GM23338 (cell line): ENCODE measurements around the gene PHF21A. TPM values are rescaled to one million over a fixed set of nuclear protein-coding genes. Genes with fewer than 3 reads are reported as not detected.

Source experiments
- ATAC-seq: fragments of 200-7000 bp; cut with Tn5 transposase; 3 replicates; pipeline ENCODE4 v1.9.1; 2020
- DNase-seq: peaks from one replicate; pipeline ENCODE4 v3.0.0-alpha.2; 2015; ENCODE audit warnings: low spot score
- H2AFZ ChIP-seq: fragments of 200-600 bp; sonication (generic); 2 replicates; pipeline ENCODE4 v1.8.0; 2016; ENCODE audit warnings: antibody characterized with exemption, mild to moderate bottlenecking, moderate library complexity
- H3F3A ChIP-seq: fragments of 200-600 bp; sonication (generic); replicated peaks from 2 replicates; pipeline ENCODE4 v1.8.0; 2017; ENCODE audit warnings: antibody characterized with exemption, mixed run types, low read depth
- H3K27ac ChIP-seq: fragments of 200-600 bp; sonication (generic); 2 replicates; pipeline ENCODE4 v1.6.1; 2016; ENCODE audit warnings: low read depth
- H3K27me3 ChIP-seq: fragments of 200-600 bp; sonication (generic); 2 replicates; pipeline ENCODE4 v1.8.0; 2016; ENCODE audit warnings: mild to moderate bottlenecking, mixed run types, moderate library complexity; ENCODE audit not compliant: insufficient read depth
- H3K36me3 ChIP-seq: fragments of 200-600 bp; sonication (generic); 2 replicates; pipeline ENCODE4 v1.8.0; 2016; ENCODE audit warnings: mild to moderate bottlenecking; ENCODE audit not compliant: insufficient read depth
- H3K4me1 ChIP-seq: fragments of 200-600 bp; sonication (generic); 2 replicates; pipeline ENCODE4 v1.8.0; 2016; ENCODE audit warnings: mild to moderate bottlenecking, moderate library complexity; ENCODE audit not compliant: insufficient read depth
- H3K4me2 ChIP-seq: fragments of 200-600 bp; sonication (generic); 2 replicates; pipeline ENCODE4 v1.7.1; 2017; ENCODE audit warnings: mixed run types
- H3K4me3 ChIP-seq: fragments of 200-600 bp; sonication (generic); 2 replicates; pipeline ENCODE4 v1.6.1; 2016; ENCODE audit warnings: mixed run types
- H3K79me2 ChIP-seq: fragments of 200-600 bp; sonication (generic); replicated peaks from 2 replicates; pipeline ENCODE4 v1.8.0; 2017; ENCODE audit warnings: mild to moderate bottlenecking; ENCODE audit not compliant: insufficient read depth
- H3K9me2 ChIP-seq: fragments of 200-600 bp; sonication (generic); 2 replicates; pipeline ENCODE4 v1.8.0; 2017; ENCODE audit not compliant: insufficient read depth
- H4K20me1 ChIP-seq: fragments of 200-600 bp; sonication (generic); replicated peaks from 2 replicates; pipeline ENCODE4 v1.8.0; 2017; ENCODE audit warnings: mild to moderate bottlenecking; ENCODE audit not compliant: insufficient read depth
- H3K27ac Mint-ChIP-seq: 2 replicates; pipeline ENCODE4 v1.8.0; 2020; ENCODE audit warnings: inconsistent platforms, mild to moderate bottlenecking, moderate library complexity, mixed read lengths
- H3K27me3 Mint-ChIP-seq: 3 replicates; pipeline ENCODE4 v1.8.0; 2022; ENCODE audit warnings: low read depth, mild to moderate bottlenecking, moderate library complexity, mixed read lengths, inconsistent platforms; ENCODE audit not compliant: insufficient read depth, poor library complexity
- H3K36me3 Mint-ChIP-seq: 3 replicates; pipeline ENCODE4 v1.8.0; 2021; ENCODE audit warnings: low read depth, mild to moderate bottlenecking, inconsistent platforms, moderate library complexity, mixed read lengths
- H3K4me1 Mint-ChIP-seq: 3 replicates; pipeline ENCODE4 v1.8.0; 2020; ENCODE audit warnings: mild to moderate bottlenecking, inconsistent platforms, mixed read lengths
- H3K4me3 Mint-ChIP-seq: 3 replicates; pipeline ENCODE4 v1.8.0; 2021; ENCODE audit warnings: moderate library complexity, mild to moderate bottlenecking, inconsistent platforms, mixed read lengths
- H3K9me3 Mint-ChIP-seq: 3 replicates; pipeline ENCODE4 v1.8.0; 2020; ENCODE audit warnings: moderate library complexity, mild to moderate bottlenecking, inconsistent platforms, mixed read lengths
- CREB1 ChIP-seq: fragments of 250-450 bp; sonication (Bioruptor Pico); IDR thresholded peaks from 2 replicates; pipeline ENCODE4 v1.5.0; 2020; ENCODE audit warnings: low read depth, mild to moderate bottlenecking, moderate library complexity
- ETS1 ChIP-seq: IDR thresholded peaks from 2 replicates; pipeline ENCODE4 v1.6.1; 2016; ENCODE audit warnings: antibody characterized with exemption
- EZH2 ChIP-seq: fragments of 200-600 bp; sonication (generic); IDR thresholded peaks from one replicate; pipeline ENCODE4 v1.8.0; 2017; ENCODE audit warnings: antibody characterized with exemption, mild to moderate bottlenecking, low read depth; ENCODE audit not compliant: unreplicated experiment
- EZH2phosphoT487 ChIP-seq: fragments of 200-600 bp; sonication (generic); IDR thresholded peaks from one replicate; pipeline ENCODE4 v1.8.1; 2018; ENCODE audit warnings: antibody characterized with exemption; ENCODE audit not compliant: unreplicated experiment
- JUNB ChIP-seq: IDR thresholded peaks from one replicate; pipeline ENCODE4 v1.6.1; 2016; ENCODE audit warnings: antibody characterized with exemption; ENCODE audit not compliant: unreplicated experiment
- NANOG ChIP-seq: IDR thresholded peaks from 2 replicates; pipeline ENCODE4 v1.6.1; 2016; ENCODE audit warnings: antibody characterized with exemption, borderline replicate concordance
- POLR2AphosphoS5 ChIP-seq: IDR thresholded peaks from 2 replicates; pipeline ENCODE4 v1.6.1; 2016; ENCODE audit warnings: antibody characterized with exemption, low read depth
- REST ChIP-seq: IDR thresholded peaks from one replicate; pipeline ENCODE4 v1.6.1; 2018; ENCODE audit warnings: antibody characterized with exemption; ENCODE audit not compliant: unreplicated experiment
- ZNF114 ChIP-seq: fragments of 250-450 bp; sonication (Bioruptor Pico); IDR thresholded peaks from 2 replicates; pipeline ENCODE4 v1.5.0; 2020; ENCODE audit warnings: mild to moderate bottlenecking, moderate library complexity
- ZNF462 ChIP-seq: fragments of 250-450 bp; sonication (Bioruptor Pico); IDR thresholded peaks from 2 replicates; pipeline ENCODE4 v1.5.0; 2020; ENCODE audit warnings: mild to moderate bottlenecking, moderate library complexity
- polyA plus RNA-seq: library from polyadenylated mRNA; unstranded; fragments of >200 nt; fragmentation: Nextera tagmentation; extraction: Ambion mirVana; gene quantifications from 2 replicates; pipeline ENCODE4 v1.2.1, GENCODE V29; 2016
- total RNA-seq: library from RNA; depleted of rRNA; stranded (reverse); fragments of >200 nt; shearing (Covaris generic); gene quantifications from 2 replicates; pipeline ENCODE4 v1.2.3, GENCODE V29; 2014

Gene PHF21A
- total and polyA plus RNA-seq, 2 experiments from 2014 or later: 21.7 to 23.6 TPM

- Histone ChIP-seq H3K27ac (no peak overlapping the region), H3K4me1 (peaks cover 12% of the 10 kb centered on the region), H3K27me3 (no peaks in the 10 kb centered on the region), H3K4me2 (no peak overlapping the region), H3K79me2 (peaks cover 9% of the 10 kb centered on the region; the same call in 1 of the 2 replicates), H3K4me3 (no peak overlapping the region), H3K36me3 (no peaks in the 10 kb centered on the region), H4K20me1 (peaks cover 10% of the 10 kb centered on the region), H3K9me2 (no peaks in the 10 kb centered on the region), H3F3A (no peaks in the 10 kb centered on the region), H2AFZ (no peak overlapping the region)
- no peaks in the 10 kb centered on the region; the same call in 2 of the 3 replicates for H3K36me3 Mint-ChIP-seq
- H3K4me1 Mint-ChIP-seq: peaks cover 14% of the 10 kb centered on the region
- peaks cover 6% of the 10 kb centered on the region for H3K27me3 Mint-ChIP-seq
- DNase-seq (no peak), ATAC-seq (no peak)
- TF ChIP-seq ETS1: no peak
- TF ChIP-seq REST: no peak
- TF ChIP-seq POLR2AphosphoS5: no peak
- H3K4me3 Mint-ChIP-seq: no peak overlapping the region
- H3K9me3 Mint-ChIP-seq: no peaks in the 10 kb centered on the region
- H3K27ac Mint-ChIP-seq: no peak overlapping the region
These were observed 233.7 kb downstream of the PHF21A start for GRCh38 chr11:45887587-45887986.

GRCh38 chr11:45886816-45887520, 234.3 kb downstream of the PHF21A start:
- Mint-ChIP-seq H3K36me3 (no peaks in the 10 kb centered on the region; the same call in 2 of the 3 replicates), H3K27ac (no peak overlapping the region)
- peak overlapping the region; percentile 97 for H3K4me2 ChIP-seq
- TF ChIP-seq CREB1 (CRISPR knock-in tag) (no peak), EZH2phosphoT487 (no peak), ZNF114 (CRISPR knock-in tag) (no peak), POLR2AphosphoS5 (no peak), EZH2 (no peak), ZNF462 (CRISPR knock-in tag) (no peak), JUNB (no peak), NANOG (no peak)

More at GRCh38 chr11:45886816-45887520, 234.3 kb downstream of the PHF21A start:
- Histone ChIP-seq H3K27ac (no peak overlapping the region), H2AFZ (no peak overlapping the region), H3K4me3 (peak overlapping the region; percentile 89; the same call in 1 of the 2 replicates), H3F3A (no peaks in the 10 kb centered on the region), H3K79me2 (peaks cover 9% of the 10 kb centered on the region; the same call in 1 of the 2 replicates), H3K36me3 (no peaks in the 10 kb centered on the region), H3K4me1 (peaks cover 9% of the 10 kb centered on the region; the same call in 1 of the 2 replicates), H3K27me3 (no peaks in the 10 kb centered on the region), H3K9me2 (no peaks in the 10 kb centered on the region), H4K20me1 (peaks cover 10% of the 10 kb centered on the region)
- peaks cover 2% of the 10 kb centered on the region for H3K27me3 Mint-ChIP-seq
- H3K4me1 Mint-ChIP-seq: peaks cover 10% of the 10 kb centered on the region
- H3K9me3 Mint-ChIP-seq: no peaks in the 10 kb centered on the region
- DNase-seq (no peak), ATAC-seq (no peak)
- H3K4me3 Mint-ChIP-seq: peak overlapping the region; percentile 79; the same call in 2 of the 3 replicates
